ENCODE measurements around the gene PGAP2. TPM values are rescaled to one million over a fixed set of nuclear protein-coding genes. Genes with fewer than 3 reads are reported as not detected.

The PGAP2 gene
- total RNA-seq, 4 donors from 2014 or later: 5.1 to 7.4 (median 7.0) TPM

DNA sequence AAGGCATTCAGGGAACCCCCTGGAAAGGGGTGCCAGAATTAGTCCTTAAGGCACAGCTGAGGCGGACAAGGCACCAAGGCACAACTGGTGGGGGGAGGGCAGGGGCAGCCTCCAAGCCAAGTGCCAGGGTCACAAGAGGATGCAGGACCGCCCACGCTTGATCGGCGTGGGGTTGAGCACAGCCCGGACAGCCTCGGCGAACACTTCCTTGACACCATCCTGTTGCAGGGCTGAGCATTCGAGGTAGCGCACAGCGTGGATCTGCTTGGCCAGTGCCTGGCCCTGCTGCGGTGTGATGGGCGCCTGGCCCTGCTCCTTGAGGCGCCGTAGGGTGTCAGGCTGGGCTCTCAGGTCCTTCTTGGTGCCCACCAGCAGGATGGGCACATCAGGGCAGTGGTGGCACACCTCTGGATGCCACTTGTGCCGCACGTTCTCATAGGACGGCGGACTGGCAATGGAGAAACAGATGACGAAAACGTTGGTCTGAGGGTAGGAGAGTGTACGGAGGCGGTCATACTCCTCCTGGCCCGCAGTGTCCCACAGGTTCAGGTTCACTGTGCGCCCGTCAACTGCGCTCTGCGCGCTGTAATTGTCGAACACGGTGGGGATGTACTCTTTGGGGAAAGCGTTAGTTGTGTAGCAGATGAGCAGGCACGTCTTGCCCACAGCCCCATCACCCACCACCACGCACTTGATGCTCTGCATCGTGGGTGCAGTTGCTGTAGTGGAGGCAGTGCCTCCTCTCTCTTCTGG, 19.2 kb downstream of the PGAP2 start:
- peaks cover 17 to 23% (median 18%) of the 10 kb centered on the region in 4 donors for H3K4me1 ChIP-seq
- H3K36me3 ChIP-seq: peaks cover 29 to 54% (median 49%) of the 10 kb centered on the region in 4 donors
- TF ChIP-seq EP300 (IDR thresholded peaks at IDR 0.05): no peak
- TF ChIP-seq POLR2A (IDR thresholded peaks at IDR 0.05; ENCODE audit: low read depth): no peak
- TF ChIP-seq CTCF (IDR thresholded peaks at IDR 0.05): no peak
- TF ChIP-seq POLR2AphosphoS5 (IDR thresholded peaks at IDR 0.05): no peak
- intact Hi-C loops (cut with DNase I): no loop called here
- H3K27ac ChIP-seq (replicated peaks in 1 of 4): no peak overlapping the region
- 92% methylated on average over 34 of the region's 35 CpGs for WGBS
- H3K27me3 ChIP-seq: no peaks in the 10 kb centered on the region
- no peaks in the 10 kb centered on the region for H3K9me3 ChIP-seq
- no peak for DNase-seq (ENCODE audit: extremely low spot score)
- H3K4me3 ChIP-seq: no peak overlapping the region

DNA sequence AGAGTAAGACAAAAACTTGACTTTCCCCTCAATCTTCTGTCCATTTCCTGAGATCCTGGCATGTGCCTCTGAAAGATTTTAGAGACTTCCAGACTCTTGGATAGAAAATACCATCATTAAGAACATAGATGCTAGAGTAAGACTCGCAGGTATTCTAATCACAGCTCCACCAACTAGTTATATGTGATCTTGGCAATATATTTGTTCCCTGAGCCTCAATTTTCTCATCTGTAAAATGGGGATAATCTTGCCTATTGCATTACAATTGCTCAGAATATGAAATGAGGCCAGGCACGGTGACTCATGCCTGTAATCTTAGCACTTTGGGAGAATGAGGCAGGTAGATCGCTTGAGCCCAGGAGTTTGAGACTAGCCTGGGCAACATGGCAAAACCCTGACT, 21.7 kb downstream of the PGAP2 start:
- intact Hi-C loops (cut with DNase I): no loop called here
- Histone ChIP-seq H3K4me3 (no peak overlapping the region), H3K27ac (replicated peaks in 1 of 4) (no peak overlapping the region), H3K4me1 (peaks cover 37 to 43% (median 42%) of the 10 kb centered on the region in 4 donors), H3K9me3 (no peaks in the 10 kb centered on the region), H3K36me3 (peaks cover 29 to 68% (median 49%) of the 10 kb centered on the region in 4 donors), H3K27me3 (no peaks in the 10 kb centered on the region)
- TF ChIP-seq POLR2A (IDR thresholded peaks at IDR 0.05; ENCODE audit: low read depth) (no peak), EP300 (IDR thresholded peaks at IDR 0.05) (no peak), POLR2AphosphoS5 (IDR thresholded peaks at IDR 0.05) (no peak), CTCF (IDR thresholded peaks at IDR 0.05) (no peak)
- DNase-seq (ENCODE audit: extremely low spot score): no peak
- WGBS: 98% methylated on average over 3 of the region's 3 CpGs

DNA sequence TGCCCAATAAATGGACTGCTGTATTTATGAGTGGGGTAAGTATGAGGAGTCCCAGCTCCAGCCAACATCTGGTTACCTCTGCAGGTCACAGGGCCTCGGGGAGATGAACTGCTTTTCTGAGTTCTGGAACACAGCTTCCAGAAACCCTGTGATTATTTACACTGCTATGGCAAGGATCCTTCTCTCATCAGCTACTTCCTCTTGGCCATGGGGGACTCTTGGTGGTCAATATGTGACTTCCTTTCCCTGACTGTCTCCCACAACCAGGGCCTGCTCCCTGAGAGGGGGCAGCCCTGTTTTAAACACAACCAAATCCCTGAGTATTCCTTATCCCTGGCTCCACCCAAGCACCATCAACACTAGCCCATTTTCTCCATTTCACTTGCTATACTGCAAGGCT, 22.4 kb downstream of the PGAP2 start:
- DNase-seq (ENCODE audit: extremely low spot score): no peak
- WGBS: 83% methylated on average over 1 of the region's 1 CpG
- peaks cover 29 to 65% (median 43%) of the 10 kb centered on the region in 4 donors for H3K36me3 ChIP-seq
- no peaks in the 10 kb centered on the region for H3K27me3 ChIP-seq
- peaks cover 43 to 49% (median 49%) of the 10 kb centered on the region in 4 donors for H3K4me1 ChIP-seq
- H3K4me3 ChIP-seq: no peak overlapping the region
- peak overlapping the region in 1 of 4 donors; percentile 2 for H3K27ac ChIP-seq (replicated peaks in 1 of 4)
- intact Hi-C loops (cut with DNase I): no loop called here
- H3K9me3 ChIP-seq: no peaks in the 10 kb centered on the region
- no peak for TF ChIP-seq POLR2A (IDR thresholded peaks at IDR 0.05; ENCODE audit: low read depth)
- no peak for TF ChIP-seq CTCF (IDR thresholded peaks at IDR 0.05)
- no peak for TF ChIP-seq EP300 (IDR thresholded peaks at IDR 0.05)
- no peak for TF ChIP-seq POLR2AphosphoS5 (IDR thresholded peaks at IDR 0.05)

DNA sequence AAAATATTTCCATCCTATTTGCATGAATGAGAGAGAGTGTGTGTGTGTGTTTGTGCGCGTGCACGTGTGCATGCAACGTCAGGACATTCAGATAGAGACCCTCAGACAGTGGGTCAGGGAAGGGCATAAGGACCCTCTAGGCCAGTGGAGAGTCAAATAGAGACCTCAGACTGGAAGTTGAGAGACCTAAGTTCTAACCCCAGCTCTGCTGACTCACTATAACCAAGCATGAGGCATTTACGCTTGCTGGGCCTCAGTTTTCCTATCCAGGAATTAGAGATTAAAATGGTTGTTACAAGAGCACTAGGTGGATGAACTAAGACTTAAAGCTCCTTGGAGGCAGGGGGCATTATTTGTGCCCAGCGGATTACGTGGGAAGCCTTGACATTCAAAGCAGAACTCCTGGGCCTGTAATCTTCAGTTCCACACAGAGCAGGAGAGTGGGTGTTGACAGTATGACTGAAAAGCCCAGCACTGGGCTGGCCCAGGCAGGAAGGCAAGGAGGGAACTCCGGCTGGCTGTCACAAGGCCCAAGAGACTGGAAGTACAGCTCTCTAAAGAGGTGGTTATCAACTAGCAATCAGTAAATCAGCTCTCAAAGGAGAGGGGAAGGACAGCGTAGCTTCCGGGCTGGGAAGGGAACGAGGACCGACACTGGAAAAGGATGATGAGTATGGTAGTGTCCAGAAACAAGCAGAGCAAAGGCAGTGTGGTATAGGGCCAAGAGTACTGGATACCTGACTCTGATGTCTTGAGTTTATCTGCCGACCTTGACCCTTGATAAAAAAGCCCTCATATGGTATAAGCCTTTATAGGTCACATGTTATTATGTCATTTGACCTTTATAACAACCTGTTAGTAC, 23.2 kb downstream of the PGAP2 start:
- DNase-seq (ENCODE audit: extremely low spot score): no peak
- WGBS: 72% methylated on average over 9 of the region's 13 CpGs
- no peaks in the 10 kb centered on the region for H3K9me3 ChIP-seq
- H3K27me3 ChIP-seq: no peaks in the 10 kb centered on the region
- H3K4me1 ChIP-seq: peaks cover 52 to 58% (median 57%) of the 10 kb centered on the region in 4 donors
- intact Hi-C loops (cut with DNase I): no loop called here
- H3K27ac ChIP-seq (replicated peaks in 1 of 4): peak overlapping the region in 2 of 4 donors; percentile 2 to 6
- no peak overlapping the region for H3K4me3 ChIP-seq
- peaks cover 26 to 56% (median 35%) of the 10 kb centered on the region in 4 donors for H3K36me3 ChIP-seq
- TF ChIP-seq POLR2AphosphoS5 (IDR thresholded peaks at IDR 0.05) (no peak), POLR2A (IDR thresholded peaks at IDR 0.05; ENCODE audit: low read depth) (no peak), EP300 (IDR thresholded peaks at IDR 0.05) (no peak), CTCF (IDR thresholded peaks at IDR 0.05) (no peak)

Measured in esophagus muscularis mucosa (tissue), 4 donors.